Right lobe of liver (tissue), 4 donors: ENCODE results near the gene CD300A.

Experiments
- CTCF ChIP-seq, 4 donors: fragments of 200-600 bp in 3 of 4; fragments of 450-650 bp in 1 of 4; IDR thresholded peaks; one replicate each; pipeline versions ENCODE4 v1.5.1 to v1.8.0; 2016 to 2022; ENCODE audit warnings: antibody characterized with exemption in 4 of 4, mild to moderate bottlenecking in 2 of 4
- POLR2A ChIP-seq: fragments of 450-650 bp; IDR thresholded peaks from one replicate; pipeline ENCODE4 v1.6.1; 2017; ENCODE audit warnings: antibody characterized with exemption, mild to moderate bottlenecking
- donor health status: DM: no; HTN: no; CAD: no.
- donor health status: DM: no; HTN: no; CAD: no.
- donor health status: DM: no; HTN: yes; CAD: no.

- TF ChIP-seq POLR2A = no peak
- TF ChIP-seq CTCF (IDR thresholded peaks at IDR 0.05) = no peak
Measured at GRCh38 chr17:74471341-74471740, 4.9 kb downstream of the CD300A start.
